Smooth muscle cell (in vitro differentiated cells): ENCODE data around the gene BCS1L. TPM values are rescaled to one million over a fixed set of nuclear protein-coding genes. Genes with fewer than 3 reads are reported as not detected.

ENCODE experiments used
- DNase-seq: peaks from one replicate; lab custom pipeline; 2025; ENCODE audit not compliant: unreplicated experiment; lab: John Stamatoyannopoulos, UW
- H2AFZ ChIP-seq: fragments of 200-600 bp; sonication (generic); 2 replicates; pipeline ENCODE4 v1.6.0; 2016; ENCODE audit warnings: antibody characterized with exemption, low read depth, mild to moderate bottlenecking
- H3F3A ChIP-seq: fragments of 200-600 bp; sonication (generic); 2 replicates; pipeline ENCODE4 v1.6.0; 2017; ENCODE audit warnings: antibody characterized with exemption, low read depth
- H3K27ac ChIP-seq: fragments of 200-600 bp; sonication (generic); 2 replicates; pipeline ENCODE4 v1.5.1; 2016; ENCODE audit warnings: low read depth, mild to moderate bottlenecking
- H3K27me3 ChIP-seq: fragments of 200-600 bp; sonication (generic); 2 replicates; pipeline ENCODE4 v1.6.1; 2016; ENCODE audit warnings: low read depth, mild to moderate bottlenecking
- H3K36me3 ChIP-seq: fragments of 200-600 bp; sonication (generic); 2 replicates; pipeline ENCODE4 v1.5.1; 2016; ENCODE audit warnings: low read depth
- H3K4me1 ChIP-seq: fragments of 200-600 bp; sonication (generic); 2 replicates; pipeline ENCODE4 v1.5.1; 2016; ENCODE audit warnings: low read depth
- H3K4me2 ChIP-seq: fragments of 200-600 bp; sonication (generic); 2 replicates; pipeline ENCODE4 v1.6.0; 2016; ENCODE audit warnings: mild to moderate bottlenecking
- H3K4me3 ChIP-seq: fragments of 200-600 bp; sonication (generic); 2 replicates; pipeline ENCODE4 v1.5.1; 2016; ENCODE audit warnings: mild to moderate bottlenecking
- H3K79me2 ChIP-seq: fragments of 200-600 bp; sonication (generic); 2 replicates; pipeline ENCODE4 v1.6.0; 2016; ENCODE audit warnings: low read depth, mild to moderate bottlenecking
- H3K9ac ChIP-seq: fragments of 200-600 bp; sonication (generic); 2 replicates; pipeline ENCODE4 v1.6.0; 2016; ENCODE audit warnings: low read depth
- H3K9me3 ChIP-seq: fragments of 200-600 bp; sonication (generic); replicated peaks from 2 replicates; pipeline ENCODE4 v1.5.1; 2016; ENCODE audit warnings: low read depth
- H4K20me1 ChIP-seq: fragments of 200-600 bp; sonication (generic); 2 replicates; pipeline ENCODE4 v1.6.0; 2016; ENCODE audit warnings: low read depth
- WGBS: methylation state at CpG from one replicate; pipeline ENCODE4 v1.1.7; 2016; ENCODE audit warnings: low lambda C conversion rate; 5-methylcytosine and 5-hydroxymethylcytosine counted together
- polyA plus RNA-seq: library from polyadenylated mRNA; unstranded; fragments of >200 nt; fragmentation: Nextera tagmentation; extraction: Ambion mirVana; gene quantifications from 2 replicates; pipeline ENCODE4 v1.2.1, GENCODE V29; 2016
- total RNA-seq: library from RNA; depleted of rRNA; stranded (reverse); fragments of >200 nt; gene quantifications from 2 replicates; pipeline ENCODE4 v1.2.3, GENCODE V29; 2014
- TF ChIP-seq, protein P1 (sequence below): fragments of 200-600 bp; sonication (generic); IDR thresholded peaks from 2 replicates; pipeline ENCODE4 v1.5.1; 2017; ENCODE audit warnings: borderline replicate concordance, mild to moderate bottlenecking, antibody characterized with exemption; ENCODE audit not compliant: insufficient read depth, poor library complexity, severe bottlenecking

Gene BCS1L
- total and polyA plus RNA-seq, 2 experiments from 2014 or later = 23.8 to 39.5 TPM

DNA sequence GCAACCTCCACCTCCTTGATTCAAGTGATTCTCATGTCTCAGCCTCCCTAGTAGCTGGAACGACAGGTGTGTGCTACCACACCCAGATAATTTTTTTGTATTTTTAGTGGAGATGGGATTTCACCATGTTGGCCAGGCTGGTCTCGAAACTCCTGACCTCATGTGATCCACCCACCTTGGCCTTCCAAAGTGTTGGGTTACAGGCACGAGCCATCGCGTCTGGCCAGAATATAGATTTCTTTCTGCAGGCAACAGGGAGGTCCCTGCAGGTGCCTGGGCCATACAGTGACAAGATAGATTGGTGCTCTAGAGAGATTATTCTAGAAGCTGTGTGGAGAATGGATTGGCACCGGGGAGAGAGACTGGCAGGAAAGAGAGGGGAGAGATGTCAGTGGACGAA lies 38.5 kb upstream of the BCS1L start:
- Histone ChIP-seq H2AFZ (no peak overlapping the region), H3K27ac (no peak overlapping the region), H3K4me1 (no peaks in the 10 kb centered on the region), H3K4me2 (no peak overlapping the region), H3K27me3 (no peaks in the 10 kb centered on the region), H3K79me2 (no peaks in the 10 kb centered on the region), H3K9ac (no peak overlapping the region), H3F3A (no peaks in the 10 kb centered on the region), H3K9me3 (no peaks in the 10 kb centered on the region), H4K20me1 (no peaks in the 10 kb centered on the region), H3K36me3 (no peaks in the 10 kb centered on the region), H3K4me3 (no peak overlapping the region)
- TF ChIP-seq, protein P1, sequence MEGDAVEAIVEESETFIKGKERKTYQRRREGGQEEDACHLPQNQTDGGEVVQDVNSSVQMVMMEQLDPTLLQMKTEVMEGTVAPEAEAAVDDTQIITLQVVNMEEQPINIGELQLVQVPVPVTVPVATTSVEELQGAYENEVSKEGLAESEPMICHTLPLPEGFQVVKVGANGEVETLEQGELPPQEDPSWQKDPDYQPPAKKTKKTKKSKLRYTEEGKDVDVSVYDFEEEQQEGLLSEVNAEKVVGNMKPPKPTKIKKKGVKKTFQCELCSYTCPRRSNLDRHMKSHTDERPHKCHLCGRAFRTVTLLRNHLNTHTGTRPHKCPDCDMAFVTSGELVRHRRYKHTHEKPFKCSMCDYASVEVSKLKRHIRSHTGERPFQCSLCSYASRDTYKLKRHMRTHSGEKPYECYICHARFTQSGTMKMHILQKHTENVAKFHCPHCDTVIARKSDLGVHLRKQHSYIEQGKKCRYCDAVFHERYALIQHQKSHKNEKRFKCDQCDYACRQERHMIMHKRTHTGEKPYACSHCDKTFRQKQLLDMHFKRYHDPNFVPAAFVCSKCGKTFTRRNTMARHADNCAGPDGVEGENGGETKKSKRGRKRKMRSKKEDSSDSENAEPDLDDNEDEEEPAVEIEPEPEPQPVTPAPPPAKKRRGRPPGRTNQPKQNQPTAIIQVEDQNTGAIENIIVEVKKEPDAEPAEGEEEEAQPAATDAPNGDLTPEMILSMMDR = no peak
- DNase-seq = no peak
- 81% methylated on average over 7 of the region's 7 CpGs for WGBS

DNA sequence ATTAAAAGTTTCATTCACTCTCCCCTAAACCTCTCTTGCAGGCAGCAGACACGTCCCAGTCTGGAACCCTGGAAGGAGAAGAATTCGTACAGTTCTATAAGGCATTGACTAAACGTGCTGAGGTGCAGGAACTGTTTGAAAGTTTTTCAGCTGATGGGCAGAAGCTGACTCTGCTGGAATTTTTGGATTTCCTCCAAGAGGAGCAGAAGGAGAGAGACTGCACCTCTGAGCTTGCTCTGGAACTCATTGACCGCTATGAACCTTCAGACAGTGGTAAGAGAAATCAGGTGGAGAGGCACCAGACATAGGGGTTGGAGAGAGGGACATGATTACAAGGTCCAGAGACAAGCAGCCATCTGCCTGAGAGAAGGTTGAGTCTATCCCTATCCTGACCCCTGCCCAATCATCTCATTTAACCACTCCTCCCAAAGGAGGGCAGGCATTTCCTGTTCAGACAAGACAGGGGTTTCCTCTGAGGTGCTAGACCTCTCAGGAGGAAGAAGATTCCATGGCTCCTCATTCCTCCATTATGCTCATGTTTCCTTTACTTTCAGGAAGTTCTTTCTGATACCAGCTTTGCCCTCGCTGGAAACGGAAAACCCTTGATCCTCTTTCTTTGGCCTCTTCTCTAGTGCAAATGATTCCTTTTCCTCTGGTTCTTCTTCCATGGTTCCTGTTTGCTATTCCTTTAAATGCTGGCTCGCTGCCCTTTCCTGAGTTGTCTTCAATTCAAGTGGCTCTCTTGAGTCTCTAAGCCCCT lies 36.7 kb upstream of the BCS1L start:
- no peak for DNase-seq
- H3K4me2 ChIP-seq = no peak overlapping the region
- H3K79me2 ChIP-seq = no peaks in the 10 kb centered on the region
- H3K36me3 ChIP-seq = no peaks in the 10 kb centered on the region
- TF ChIP-seq, protein P1 = no peak
- H3K4me3 ChIP-seq = no peak overlapping the region
- no peak overlapping the region for H3K9ac ChIP-seq
- no peaks in the 10 kb centered on the region for H3F3A ChIP-seq
- no peaks in the 10 kb centered on the region for H4K20me1 ChIP-seq
- H3K27me3 ChIP-seq = no peaks in the 10 kb centered on the region
- H3K4me1 ChIP-seq = no peaks in the 10 kb centered on the region
- no peak overlapping the region for H2AFZ ChIP-seq
- H3K27ac ChIP-seq = no peak overlapping the region
- no peaks in the 10 kb centered on the region for H3K9me3 ChIP-seq
- 87% methylated on average over 7 of the region's 7 CpGs for WGBS

DNA sequence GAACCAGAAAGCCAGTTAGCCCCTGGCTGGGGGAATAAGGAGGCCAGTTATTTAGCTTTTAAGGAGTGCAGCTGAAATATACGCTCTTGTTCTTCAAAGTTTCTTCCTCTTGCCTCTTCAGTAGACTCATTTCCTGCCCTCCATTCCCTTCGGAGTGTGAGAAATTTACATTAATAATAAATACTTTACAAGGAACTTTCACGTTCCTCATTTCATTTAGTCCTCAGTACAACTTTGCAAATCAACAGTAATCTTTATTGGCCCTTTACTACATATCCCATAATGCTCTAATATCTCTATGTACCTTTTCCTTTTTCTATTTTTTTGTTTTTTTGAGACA lies 36.1 kb upstream of the BCS1L start:
- Histone ChIP-seq H3K9me3 (no peaks in the 10 kb centered on the region), H3K27me3 (no peaks in the 10 kb centered on the region), H4K20me1 (no peaks in the 10 kb centered on the region), H2AFZ (no peak overlapping the region), H3K79me2 (no peaks in the 10 kb centered on the region), H3K36me3 (no peaks in the 10 kb centered on the region), H3K9ac (no peak overlapping the region), H3K4me1 (no peaks in the 10 kb centered on the region), H3K4me3 (no peak overlapping the region), H3F3A (no peaks in the 10 kb centered on the region), H3K4me2 (no peak overlapping the region), H3K27ac (no peak overlapping the region)
- WGBS = 89% methylated on average over 3 of the region's 3 CpGs
- no peak for DNase-seq
- TF ChIP-seq, protein P1 = no peak

DNA sequence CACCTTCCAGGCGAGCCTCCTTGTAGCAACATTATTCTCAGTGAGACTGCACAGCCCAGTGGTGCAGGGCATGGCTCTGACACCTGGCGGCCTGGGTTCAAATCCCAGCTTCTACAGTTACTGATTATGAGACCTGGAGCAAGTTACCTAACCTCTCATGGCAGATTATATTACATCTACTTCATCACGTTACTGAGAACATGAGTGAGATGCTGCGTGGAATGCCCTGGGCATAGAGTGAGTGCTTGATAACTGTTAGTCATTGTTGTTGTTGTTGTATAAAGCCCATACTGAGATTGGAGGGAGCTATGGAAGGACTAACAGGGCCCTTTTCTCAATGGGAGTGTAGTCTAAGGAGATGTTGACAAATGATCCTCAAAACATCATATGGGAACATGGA lies 33.1 kb upstream of the BCS1L start:
- no peak for DNase-seq
- Histone ChIP-seq H3K4me3 (no peak overlapping the region), H4K20me1 (no peaks in the 10 kb centered on the region), H2AFZ (no peak overlapping the region), H3K4me1 (no peaks in the 10 kb centered on the region), H3K27ac (no peak overlapping the region), H3K79me2 (no peaks in the 10 kb centered on the region), H3K9me3 (no peaks in the 10 kb centered on the region), H3K9ac (no peak overlapping the region), H3F3A (no peaks in the 10 kb centered on the region), H3K4me2 (no peak overlapping the region), H3K36me3 (no peaks in the 10 kb centered on the region), H3K27me3 (no peaks in the 10 kb centered on the region)
- TF ChIP-seq, protein P1 = no peak
- 96% methylated on average over 4 of the region's 4 CpGs for WGBS
